AG09319 (cell line): ENCODE measurements around the gene DCAF8L2.
A peak's percentile ranks its signal among the peaks of the same experiment; 100 is the strongest.
"Not testable (repeated sequence)": the region's sequence is repeated elsewhere in the genome, so short reads cannot be mapped to it uniquely, and the experiment has no call there.

Source experiments
- DNase-seq: peaks from one replicate; pipeline ENCODE4 v3.0.0-alpha.2; 2010; ENCODE audit warnings: low read depth; ENCODE audit errors: extremely low read depth
- TF ChIP-seq, protein P1 (sequence below): IDR thresholded peaks from 2 replicates; pipeline ENCODE4 v1.5.1; 2011; ENCODE audit warnings: low read depth, mild to moderate bottlenecking, inconsistent platforms, low read length, moderate library complexity

The DCAF8L2 gene

DNA sequence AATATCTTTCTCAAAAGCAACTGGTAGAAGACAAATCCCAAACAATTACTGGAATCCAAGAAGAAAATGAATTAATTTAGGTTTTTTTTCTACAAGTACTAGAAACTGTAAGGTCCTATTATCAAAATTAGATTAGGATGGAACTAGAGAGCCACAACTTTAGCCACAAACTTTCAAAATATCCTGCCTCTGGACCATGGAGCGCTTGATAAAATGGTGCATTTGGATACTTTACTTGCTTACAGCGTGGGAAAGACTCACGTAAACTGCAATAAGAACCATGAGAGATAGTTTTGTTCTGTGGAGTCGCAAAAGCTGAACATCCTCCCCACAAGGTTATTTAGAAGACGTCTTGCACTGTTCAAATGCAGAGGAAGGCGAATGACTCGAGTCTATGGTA, at the start of gene DCAF8L2:
DCAF8L2 (plus strand) TSS at position 301 of the 400 bp plus-strand sequence. CDS start 156,552 bp downstream, outside the sequence.
- no peak for DNase-seq
- TF ChIP-seq, protein P1, sequence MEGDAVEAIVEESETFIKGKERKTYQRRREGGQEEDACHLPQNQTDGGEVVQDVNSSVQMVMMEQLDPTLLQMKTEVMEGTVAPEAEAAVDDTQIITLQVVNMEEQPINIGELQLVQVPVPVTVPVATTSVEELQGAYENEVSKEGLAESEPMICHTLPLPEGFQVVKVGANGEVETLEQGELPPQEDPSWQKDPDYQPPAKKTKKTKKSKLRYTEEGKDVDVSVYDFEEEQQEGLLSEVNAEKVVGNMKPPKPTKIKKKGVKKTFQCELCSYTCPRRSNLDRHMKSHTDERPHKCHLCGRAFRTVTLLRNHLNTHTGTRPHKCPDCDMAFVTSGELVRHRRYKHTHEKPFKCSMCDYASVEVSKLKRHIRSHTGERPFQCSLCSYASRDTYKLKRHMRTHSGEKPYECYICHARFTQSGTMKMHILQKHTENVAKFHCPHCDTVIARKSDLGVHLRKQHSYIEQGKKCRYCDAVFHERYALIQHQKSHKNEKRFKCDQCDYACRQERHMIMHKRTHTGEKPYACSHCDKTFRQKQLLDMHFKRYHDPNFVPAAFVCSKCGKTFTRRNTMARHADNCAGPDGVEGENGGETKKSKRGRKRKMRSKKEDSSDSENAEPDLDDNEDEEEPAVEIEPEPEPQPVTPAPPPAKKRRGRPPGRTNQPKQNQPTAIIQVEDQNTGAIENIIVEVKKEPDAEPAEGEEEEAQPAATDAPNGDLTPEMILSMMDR, result no peak

- DNase-seq, result not testable (repeated sequence)
Measured at GRCh38 chrX:27541161-27541560, 49.0 kb upstream of the DCAF8L2 start.

DNA sequence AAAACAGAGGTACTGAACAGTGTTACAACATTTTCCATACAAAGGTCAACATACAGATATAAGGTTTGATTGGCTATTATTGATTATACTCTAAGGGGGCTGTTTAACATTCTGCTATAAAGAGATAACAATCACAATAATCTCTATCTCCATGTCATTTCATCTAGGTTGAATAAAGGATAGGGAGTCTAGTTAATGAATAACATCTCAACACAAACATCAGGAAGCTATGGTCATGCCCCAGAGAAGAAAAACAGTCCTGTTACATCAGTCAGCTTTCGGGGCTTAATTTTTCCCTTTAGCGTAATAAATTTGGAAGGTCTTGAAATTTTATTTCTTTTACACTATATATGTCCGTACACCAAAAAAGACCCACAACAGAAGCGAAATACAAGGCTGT, 41.5 kb upstream of the DCAF8L2 start:
- TF ChIP-seq, protein P1, result no peak
- no peak for DNase-seq

GRCh38 chrX:27549688-27550087, 40.5 kb upstream of the DCAF8L2 start:
- TF ChIP-seq, protein P1, result no peak
- no peak for DNase-seq

GRCh38 chrX:27555514-27555913, 34.6 kb upstream of the DCAF8L2 start:
- TF ChIP-seq, protein P1, result peak; percentile 29
- no peak for DNase-seq

DNA sequence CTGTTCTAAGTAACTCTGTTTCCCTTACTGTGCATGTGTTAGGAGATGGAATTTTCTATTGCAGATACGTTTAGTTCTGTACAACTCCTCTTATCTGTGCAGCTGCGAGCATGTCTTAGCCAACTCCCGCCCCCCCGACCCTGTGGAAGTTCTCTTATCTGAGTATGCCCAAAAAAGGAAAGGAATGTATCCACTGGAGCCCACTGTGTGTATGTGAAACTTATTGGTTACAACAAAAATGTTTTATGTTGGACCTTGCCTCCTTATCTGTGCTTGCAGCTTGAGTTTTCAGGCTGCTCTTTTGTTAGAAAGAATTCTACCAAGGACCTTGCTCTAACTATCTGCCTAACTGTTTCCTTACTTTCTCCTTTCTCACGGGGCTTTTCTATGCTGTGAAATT, 24.2 kb upstream of the DCAF8L2 start:
- TF ChIP-seq, protein P1, result no peak
- no peak for DNase-seq

GRCh38 chrX:27571164-27571563, 19.0 kb upstream of the DCAF8L2 start:
- no peak for DNase-seq
- TF ChIP-seq, protein P1, result no peak

DNA sequence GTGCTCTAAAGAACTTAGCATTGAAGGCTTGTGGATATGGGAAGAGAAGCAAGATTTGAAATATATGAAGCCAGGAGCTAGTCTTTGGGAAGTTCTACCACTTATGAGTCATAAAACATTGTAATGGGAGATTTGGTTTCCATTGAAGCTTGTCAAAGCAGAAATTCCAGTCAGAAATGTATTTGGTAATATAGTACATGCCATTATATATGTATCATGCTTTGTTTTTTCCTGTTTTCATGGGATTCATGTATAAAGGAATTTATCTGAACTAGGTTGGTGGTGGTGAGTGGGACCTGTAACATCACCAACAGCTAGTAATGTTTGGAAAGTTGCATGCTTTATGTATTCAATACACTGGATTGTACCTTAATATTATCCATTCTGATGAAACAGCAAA, 14.6 kb upstream of the DCAF8L2 start:
- no peak for DNase-seq

More for the DNA sequence above, 14.6 kb upstream of the DCAF8L2 start:
- TF ChIP-seq, protein P1, result no peak
